Stimulated activated CD8-positive, alpha-beta memory T cell treated with anti-CD3 and anti-CD28 coated beads, Interleukin-15, amount 100 ng/mL, for 4 hours (primary cell): ENCODE results near the gene G6PC3.
"Not testable (repeated sequence)": the region's sequence is repeated elsewhere in the genome, so short reads cannot be mapped to it uniquely, and the experiment has no call there.

Experiments used
- DNase-seq, 2 donors: peaks; one replicate each; pipeline ENCODE4 v3.0.0-alpha.2; 2020; ENCODE audit warnings: low read depth in 2 of 2

Gene G6PC3

DNA sequence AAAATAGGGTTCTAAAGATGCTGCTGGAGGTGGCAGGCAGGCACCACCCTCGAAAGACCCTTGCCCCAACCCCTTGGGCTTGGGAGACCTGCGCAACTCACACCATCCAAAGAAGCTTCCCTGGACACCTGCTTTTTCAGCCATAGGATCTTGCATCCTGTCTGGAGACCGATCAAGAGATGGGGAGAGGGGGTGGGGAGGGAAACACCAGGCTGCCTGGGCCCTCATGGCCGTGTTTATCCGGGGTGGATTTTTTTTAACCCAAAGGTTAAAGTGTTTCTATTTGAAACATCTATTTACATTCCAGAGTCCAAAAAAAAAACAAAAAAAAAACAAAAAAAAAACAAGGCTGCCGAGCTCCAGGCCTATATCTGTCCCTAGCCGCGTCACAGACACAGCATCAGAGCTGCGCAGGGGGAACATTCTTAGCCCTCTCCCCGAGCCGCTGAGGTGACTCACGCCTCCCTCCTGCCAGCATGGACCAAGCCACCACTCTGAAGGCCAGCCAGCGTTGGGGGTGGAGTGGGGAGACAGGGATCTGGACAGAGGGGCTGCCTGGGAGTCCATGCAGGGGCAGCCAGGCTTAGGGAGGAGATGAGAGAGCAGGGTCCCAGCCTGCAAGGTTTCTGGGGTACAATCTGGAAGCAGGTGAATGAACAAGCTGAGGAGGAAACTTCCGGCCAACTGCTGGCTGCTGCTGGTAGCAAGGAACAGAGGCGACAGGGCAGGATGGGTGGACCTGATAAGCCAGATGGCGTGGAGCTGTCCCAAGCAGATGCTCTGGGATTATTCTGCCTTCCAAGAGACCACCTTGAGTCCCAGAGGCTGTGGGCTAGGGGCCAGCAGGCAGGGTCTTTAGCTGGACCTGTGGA lies 38.1 kb downstream of the G6PC3 start:
- DNase-seq = no peak

- no peak for DNase-seq
Observed at GRCh38 chr17:44109312-44109630, 38.7 kb downstream of the G6PC3 start.

DNA sequence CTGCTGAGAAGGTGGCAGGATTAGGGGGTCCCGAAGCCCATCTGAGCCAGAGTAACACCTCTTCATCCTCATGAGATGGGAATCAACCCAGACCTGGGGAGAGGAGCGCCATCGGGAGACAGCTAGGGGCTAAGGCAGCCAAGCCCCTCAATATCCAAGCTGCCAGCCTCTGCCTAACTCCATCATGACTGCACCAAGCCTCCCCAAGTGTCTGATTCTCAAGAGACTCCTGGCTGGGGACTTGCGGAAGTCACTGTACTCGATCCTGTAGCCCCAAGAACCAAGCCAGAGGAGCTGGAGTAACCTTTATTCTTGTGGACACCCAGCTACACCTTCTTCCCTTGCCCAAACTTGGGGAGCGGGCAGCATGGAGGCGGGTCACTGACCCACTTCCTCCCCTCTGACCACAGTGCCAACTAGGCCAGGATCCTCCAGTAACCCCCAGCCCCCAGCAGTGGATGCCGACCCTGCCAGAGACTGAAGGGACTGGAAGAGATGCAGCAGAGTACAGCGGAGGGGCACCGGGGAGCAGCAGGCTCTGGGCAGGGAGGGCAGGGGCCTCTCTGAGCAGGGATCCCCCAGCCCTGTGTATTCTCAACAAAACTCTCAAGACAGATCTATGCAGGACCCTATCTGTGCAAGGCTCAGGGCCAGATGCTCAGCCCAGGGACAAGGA lies 39.6 kb downstream of the G6PC3 start:
- no peak for DNase-seq

GRCh38 chr17:44110823-44111633 lies 40.5 kb downstream of the G6PC3 start:
- DNase-seq = peak; percentile 15 to 21

GRCh38 chr17:44111777-44112176 lies 41.2 kb downstream of the G6PC3 start:
- DNase-seq = no peak

DNA sequence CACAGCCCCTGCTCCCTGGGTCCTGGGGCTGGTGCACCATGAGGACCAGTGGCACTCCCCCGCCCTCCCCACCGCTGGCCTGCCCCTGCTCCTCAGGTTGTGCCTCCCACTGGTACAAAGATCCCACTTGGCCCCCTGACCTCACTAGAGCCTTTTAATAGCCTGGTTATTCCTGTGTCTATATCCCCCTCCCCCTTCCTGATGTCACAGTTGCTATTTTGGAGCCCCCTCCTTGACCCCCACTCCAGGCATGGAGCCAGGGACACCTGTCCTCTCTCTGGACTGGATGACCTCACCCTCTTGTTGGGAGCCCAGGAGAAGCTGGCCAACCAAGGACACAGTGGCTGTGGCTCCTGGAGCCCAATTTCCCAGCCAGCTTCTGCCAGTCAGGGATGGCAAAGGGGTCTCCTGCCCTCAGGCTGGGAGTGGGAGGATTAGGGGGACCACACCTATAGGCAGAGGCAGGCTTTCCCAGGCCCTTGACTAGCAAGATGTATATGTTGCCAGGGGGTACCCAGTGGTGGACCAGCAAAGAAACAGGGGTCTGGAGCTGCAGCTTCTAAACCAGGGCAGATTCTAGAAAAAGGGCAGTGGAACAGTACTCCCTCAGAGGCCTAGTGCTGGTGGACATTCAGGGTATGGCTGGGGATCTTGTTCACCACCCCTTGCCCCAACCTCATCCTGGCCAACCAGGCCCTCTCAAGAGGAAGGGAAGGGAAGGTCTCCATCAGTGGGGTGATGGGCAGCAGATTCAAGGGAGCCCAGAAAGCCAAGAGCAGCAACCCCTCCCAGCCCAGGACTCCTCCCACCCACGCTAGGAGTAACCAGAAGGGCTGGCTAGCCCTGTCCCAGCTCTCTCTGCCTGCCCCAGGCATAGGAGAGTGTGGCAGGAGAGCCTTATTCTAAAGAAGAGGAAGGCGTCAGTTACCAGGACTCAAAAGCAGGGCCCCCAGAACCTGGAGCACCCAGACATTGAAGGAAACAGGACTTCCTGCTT lies 42.0 kb downstream of the G6PC3 start:
- no peak for DNase-seq

- no peak for DNase-seq
Observed at GRCh38 chr17:44113382-44113781, 42.8 kb downstream of the G6PC3 start.

DNA sequence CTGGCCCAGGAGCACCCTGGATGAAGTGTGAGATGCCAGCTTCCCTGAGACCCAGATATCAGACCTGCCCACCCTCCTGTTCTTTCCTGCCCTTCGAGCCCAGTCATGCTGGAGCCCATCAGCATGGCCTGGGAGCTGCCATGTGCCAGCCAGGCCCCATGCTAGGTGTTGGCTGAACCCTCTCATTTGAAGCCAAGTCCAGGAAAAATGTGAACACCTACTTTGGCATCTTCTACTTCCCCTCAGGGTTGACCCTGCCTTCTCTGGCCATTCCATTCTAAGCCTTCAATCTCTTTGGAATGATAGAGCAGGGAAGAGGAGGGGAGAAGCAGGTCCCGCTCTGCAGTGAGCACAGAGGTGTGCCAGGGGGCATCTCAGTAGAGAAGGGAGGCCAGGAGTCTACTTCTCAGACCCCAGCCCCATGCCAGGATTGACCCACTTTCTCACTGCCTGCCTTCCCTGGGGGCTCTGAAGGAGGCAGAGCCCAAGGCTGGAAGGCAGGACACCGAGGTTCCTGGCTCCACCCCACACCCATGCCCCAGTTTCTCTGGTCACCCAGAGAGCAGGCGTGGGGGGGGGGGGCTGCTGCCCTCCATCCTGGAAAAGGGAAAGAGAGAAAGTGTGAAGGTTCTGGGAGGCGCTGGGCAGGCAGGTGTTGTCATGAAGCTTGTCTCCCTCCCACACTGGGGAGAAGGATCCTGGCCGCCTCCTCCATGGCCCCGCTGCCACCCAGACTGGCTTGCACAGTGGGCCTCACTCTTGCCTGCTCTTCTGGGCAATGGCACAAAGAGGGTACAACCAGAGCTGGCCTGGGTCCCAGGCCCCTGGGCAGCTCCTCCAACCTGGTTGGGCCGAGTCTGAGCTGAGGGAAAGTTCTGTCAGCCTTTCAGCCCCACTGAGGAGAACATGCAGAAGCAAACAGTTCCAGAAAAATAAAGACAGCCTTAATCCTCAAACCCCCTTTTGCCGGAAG lies 43.6 kb downstream of the G6PC3 start:
- no peak for DNase-seq

DNA sequence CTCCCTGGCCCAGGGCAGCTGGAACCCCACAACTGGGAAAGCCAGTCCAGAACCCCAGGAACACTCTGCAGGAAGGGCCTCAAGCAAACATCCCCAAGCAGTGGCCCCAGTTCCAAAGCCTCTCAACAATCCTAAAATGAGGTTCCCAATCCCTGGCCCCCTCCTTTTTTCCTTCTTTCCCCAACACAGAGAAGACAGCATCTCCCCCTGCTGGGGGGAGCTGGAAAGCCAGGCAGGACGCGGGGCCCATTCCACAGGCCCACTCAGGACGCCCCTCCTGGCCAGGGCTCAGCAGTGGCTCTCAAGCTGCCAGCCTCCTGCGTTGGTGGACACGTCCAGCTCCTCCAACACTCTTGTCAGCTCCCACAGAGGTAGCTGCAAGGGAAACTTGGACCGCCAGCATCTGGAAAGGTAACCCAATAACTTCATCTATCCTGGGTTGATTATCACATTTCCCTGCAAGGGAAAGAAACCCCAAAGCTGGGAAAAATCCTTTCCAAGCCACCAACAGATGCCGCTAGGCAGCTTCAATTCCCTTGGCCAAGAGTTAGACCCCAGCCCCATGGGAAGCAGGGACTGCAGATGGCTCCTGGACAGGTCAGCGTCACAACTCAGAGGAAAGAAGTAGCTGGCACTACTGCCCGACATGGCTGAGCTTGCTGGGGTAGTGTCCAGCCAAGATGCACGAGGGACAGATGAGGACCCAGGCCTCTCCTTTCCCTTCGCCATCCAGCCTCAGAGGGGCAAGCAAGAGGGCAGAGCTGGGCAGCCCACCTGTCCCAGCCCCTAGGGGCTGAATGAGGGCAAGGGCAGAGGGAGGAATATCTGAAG lies 45.3 kb downstream of the G6PC3 start:
- DNase-seq = no peak

GRCh38 chr17:44117351-44117750 lies 46.8 kb downstream of the G6PC3 start:
- DNase-seq = no peak

- DNase-seq = no peak
Observed at GRCh38 chr17:44118427-44119050, 48.0 kb downstream of the G6PC3 start.

DNA sequence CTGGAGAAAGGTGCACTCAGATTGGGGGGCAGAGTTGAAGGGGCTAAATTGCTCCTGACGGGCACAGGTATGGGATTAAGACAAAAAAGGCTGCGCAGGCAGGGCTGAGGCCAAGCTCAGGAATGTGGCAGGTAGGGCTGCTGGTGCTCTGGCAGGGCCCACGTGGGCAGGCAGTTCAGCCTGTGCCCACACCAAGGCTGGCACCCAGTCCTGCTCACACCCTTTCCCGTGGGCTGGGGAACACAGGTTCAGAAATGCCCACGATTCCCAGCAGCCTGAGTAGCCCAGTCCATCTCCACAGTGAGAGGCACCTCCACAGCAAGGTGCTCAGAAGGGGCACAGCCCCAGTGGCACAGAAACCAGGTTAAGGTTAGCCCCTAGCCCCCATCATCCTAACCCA lies 48.5 kb downstream of the G6PC3 start:
- no peak for DNase-seq

DNA sequence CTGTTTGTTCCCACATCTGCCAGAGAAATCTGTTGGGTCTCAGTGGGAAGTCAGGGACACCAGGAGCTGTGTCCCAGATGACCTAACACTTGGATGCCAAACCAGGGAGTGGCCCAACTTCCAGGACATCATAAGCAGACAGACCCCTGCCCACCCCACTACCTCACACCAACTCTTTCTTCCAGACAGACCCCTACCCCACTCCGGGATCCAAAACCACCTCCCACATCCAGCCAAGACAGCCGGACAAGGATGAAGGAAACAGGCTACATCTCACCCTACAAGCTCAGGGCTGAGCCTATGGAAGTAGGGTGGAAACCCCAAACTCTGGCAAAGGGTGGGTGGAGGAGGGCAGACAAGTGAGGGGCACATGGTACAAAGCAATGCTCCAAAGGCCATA lies 49.3 kb downstream of the G6PC3 start:
- DNase-seq = no peak

- not testable (repeated sequence) for DNase-seq
Observed at GRCh38 chr17:44120281-44120680, 49.7 kb downstream of the G6PC3 start.

DNA sequence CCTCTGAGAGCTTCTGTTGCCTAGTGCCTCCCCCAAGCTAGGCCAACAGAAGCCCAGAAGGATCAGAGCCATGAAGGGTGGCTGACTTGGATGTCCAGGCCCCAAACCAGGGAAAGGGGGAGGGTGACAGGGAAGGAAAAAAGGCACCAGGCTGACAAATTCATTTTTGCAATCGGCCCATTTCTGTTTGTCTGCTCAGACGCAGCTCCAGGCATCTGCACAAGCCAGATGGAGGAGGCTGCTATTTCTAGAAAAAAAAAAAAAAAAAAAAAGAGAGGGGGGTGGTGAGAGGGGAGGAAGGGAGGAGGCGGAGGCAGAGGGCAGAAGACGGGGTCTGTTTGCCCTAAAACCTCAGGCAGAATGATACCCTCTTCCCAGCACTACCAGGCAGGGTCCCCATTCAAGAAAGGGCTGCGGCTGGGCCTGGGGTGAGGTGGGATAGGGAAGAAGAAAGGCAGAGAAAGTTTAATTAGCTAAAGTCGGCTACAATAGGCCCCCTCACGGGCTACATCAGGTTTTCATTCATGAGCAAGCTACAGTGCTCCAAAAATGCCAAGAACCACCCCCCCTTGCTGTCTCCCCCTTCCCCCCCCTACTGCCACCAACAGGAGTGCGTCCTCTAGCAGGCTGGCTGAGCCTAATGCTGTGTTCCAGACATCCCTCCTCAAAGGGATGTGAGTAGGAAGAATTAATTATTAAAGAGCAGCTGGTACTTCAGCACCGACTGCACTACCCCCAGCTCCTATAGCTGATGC lies 50.5 kb downstream of the G6PC3 start:
- DNase-seq = no peak

- no peak for DNase-seq
Observed at GRCh38 chr17:44121997-44122815, 51.7 kb downstream of the G6PC3 start.

- no peak for DNase-seq
Observed at GRCh38 chr17:44122816-44123355, 52.4 kb downstream of the G6PC3 start.
